ENCODE results near the gene PLAGL1. TPM values are rescaled to one million over a fixed set of nuclear protein-coding genes. Genes with fewer than 3 reads are reported as not detected.
"Not testable (repeated sequence)": the region's sequence is repeated elsewhere in the genome, so short reads cannot be mapped to it uniquely, and the experiment has no call there.

Gene PLAGL1
- total RNA-seq, 1 donor from 2014 or later = 103 TPM

DNA sequence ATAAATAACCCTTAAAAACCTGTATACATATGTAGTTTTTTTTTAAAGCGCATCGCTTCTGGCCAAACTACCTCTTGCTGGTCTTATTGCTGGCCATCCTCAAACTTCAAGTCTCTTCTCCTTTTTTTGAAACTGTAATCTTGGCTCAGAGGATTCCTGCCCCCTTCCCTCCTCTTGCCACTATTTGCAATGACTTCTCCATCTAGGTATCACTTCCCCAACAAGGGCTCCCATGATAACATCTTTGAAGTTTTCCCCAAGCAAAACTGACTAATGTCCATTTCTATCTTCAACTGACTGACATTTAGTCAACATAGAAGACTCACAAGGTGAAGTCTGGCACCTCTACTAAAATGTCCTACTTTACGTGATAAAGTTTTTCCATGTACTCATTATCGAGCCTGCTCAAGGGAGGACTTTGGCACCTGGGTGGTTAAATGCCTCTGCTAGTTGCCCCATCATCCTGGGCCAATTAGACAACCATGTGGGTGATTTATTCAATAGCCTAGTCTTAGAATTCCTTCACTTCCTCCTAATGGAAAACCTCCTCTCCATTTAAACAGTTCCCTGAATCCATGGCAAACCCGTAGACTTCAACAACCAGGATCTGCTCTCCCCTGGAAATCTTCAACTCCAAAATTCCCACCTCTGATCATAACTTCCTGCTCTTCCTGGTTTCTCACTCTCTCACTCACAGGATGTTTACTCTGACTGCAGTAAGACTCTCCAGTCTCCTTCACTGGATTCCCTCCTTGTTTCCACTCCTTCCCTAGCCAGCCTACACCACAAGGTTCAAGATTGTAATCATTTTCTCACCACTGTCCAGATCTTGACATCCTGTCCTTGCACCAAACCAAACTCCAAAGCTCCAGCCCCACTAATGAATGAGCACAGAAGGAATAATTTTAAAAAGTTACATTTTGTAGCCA is 9.4 kb upstream of the PLAGL1 start:
- Mint-ChIP-seq H3K4me3 (ENCODE audit: unreplicated experiment) (no peak overlapping the region), H3K4me1 (ENCODE audit: unreplicated experiment) (peaks cover 9% of the 10 kb centered on the region), H3K9me3 (ENCODE audit: unreplicated experiment) (peaks cover 4% of the 10 kb centered on the region), H3K27ac (ENCODE audit: unreplicated experiment) (no peak overlapping the region), H3K36me3 (ENCODE audit: unreplicated experiment) (no peaks in the 10 kb centered on the region), H3K27me3 (ENCODE audit: unreplicated experiment) (peaks cover 52% of the 10 kb centered on the region)
- DNase-seq (ENCODE audit: extremely low spot score, unreplicated experiment) = no peak
- TF ChIP-seq, protein P1, sequence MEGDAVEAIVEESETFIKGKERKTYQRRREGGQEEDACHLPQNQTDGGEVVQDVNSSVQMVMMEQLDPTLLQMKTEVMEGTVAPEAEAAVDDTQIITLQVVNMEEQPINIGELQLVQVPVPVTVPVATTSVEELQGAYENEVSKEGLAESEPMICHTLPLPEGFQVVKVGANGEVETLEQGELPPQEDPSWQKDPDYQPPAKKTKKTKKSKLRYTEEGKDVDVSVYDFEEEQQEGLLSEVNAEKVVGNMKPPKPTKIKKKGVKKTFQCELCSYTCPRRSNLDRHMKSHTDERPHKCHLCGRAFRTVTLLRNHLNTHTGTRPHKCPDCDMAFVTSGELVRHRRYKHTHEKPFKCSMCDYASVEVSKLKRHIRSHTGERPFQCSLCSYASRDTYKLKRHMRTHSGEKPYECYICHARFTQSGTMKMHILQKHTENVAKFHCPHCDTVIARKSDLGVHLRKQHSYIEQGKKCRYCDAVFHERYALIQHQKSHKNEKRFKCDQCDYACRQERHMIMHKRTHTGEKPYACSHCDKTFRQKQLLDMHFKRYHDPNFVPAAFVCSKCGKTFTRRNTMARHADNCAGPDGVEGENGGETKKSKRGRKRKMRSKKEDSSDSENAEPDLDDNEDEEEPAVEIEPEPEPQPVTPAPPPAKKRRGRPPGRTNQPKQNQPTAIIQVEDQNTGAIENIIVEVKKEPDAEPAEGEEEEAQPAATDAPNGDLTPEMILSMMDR (IDR thresholded peaks at IDR 0.05) = no peak

DNA sequence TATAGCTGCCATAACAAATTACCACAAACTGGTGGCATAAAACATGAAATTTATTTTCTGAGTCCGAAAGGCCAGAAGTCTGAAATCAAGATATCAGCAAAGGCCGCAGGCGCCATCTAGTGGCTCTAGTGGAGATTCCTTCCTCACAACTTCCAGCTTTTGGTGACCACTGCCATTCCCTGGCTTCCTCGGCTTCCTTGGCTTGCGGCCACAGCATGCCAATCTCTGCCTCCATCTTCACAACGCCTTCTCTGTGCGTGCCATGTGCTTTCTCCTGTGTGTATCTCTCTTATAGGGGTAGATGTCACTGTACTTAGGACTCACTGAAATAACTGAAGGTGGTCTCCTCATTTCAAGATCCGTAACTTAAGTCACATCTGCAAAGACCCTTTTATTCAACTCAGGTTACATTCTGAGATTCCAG is 5.4 kb upstream of the PLAGL1 start:
- Mint-ChIP-seq H3K36me3 (ENCODE audit: unreplicated experiment) (peaks cover 4% of the 10 kb centered on the region), H3K27me3 (ENCODE audit: unreplicated experiment) (peaks cover 37% of the 10 kb centered on the region), H3K9me3 (ENCODE audit: unreplicated experiment) (peaks cover 4% of the 10 kb centered on the region), H3K27ac (ENCODE audit: unreplicated experiment) (no peak overlapping the region), H3K4me1 (ENCODE audit: unreplicated experiment) (peaks cover 10% of the 10 kb centered on the region), H3K4me3 (ENCODE audit: unreplicated experiment) (no peak overlapping the region)
- TF ChIP-seq, protein P1 (IDR thresholded peaks at IDR 0.05) = peak; percentile 94
- peak; percentile 90 for DNase-seq (ENCODE audit: extremely low spot score, unreplicated experiment)

DNA sequence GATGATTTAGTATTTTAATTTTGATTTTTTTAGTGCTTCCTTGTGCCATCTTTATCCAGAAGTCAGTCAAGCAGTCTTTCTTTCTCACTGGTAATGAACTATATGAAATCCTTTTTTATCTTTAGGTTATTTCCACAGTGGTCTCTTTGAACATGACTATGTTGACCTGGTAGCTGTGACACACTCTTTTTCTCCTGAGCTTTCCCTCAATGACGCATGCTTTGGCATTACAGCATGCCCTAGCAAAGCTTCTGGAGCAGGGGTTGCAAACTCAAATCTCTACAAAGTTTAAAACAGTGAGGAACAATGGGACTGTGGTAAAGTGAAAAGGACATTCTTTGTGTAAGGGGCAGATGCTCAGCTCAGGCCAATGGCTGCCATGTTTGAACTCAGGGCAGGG is 4.5 kb upstream of the PLAGL1 start:
- Mint-ChIP-seq H3K36me3 (ENCODE audit: unreplicated experiment) (peaks cover 4% of the 10 kb centered on the region), H3K27ac (ENCODE audit: unreplicated experiment) (no peak overlapping the region), H3K9me3 (ENCODE audit: unreplicated experiment) (peaks cover 4% of the 10 kb centered on the region), H3K4me3 (ENCODE audit: unreplicated experiment) (no peak overlapping the region), H3K27me3 (ENCODE audit: unreplicated experiment) (peaks cover 30% of the 10 kb centered on the region), H3K4me1 (ENCODE audit: unreplicated experiment) (peaks cover 10% of the 10 kb centered on the region)
- DNase-seq (ENCODE audit: extremely low spot score, unreplicated experiment) = no peak
- TF ChIP-seq, protein P1 (IDR thresholded peaks at IDR 0.05) = no peak

DNA sequence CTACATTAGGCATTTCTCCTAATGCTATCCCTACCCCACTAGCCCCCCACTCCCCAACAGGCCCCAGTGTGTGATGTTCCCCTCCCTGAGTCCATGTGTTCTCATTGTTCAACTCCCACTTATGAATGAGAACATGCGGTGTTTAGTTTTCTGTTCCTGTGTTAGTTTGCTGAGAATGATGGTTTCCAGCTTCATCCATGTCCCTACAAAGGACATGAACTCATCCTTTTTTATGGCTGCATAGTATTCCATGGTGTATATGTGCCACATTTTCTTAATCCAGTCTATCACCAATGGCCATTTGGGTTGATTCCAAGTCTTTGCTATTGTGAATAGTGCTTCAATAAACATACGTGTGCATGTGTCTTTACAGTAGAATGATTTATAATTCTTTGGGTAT is 1.6 kb upstream of the PLAGL1 start:
- H3K27me3 Mint-ChIP-seq (ENCODE audit: unreplicated experiment); DNase-seq (ENCODE audit: extremely low spot score, unreplicated experiment); H3K4me3 Mint-ChIP-seq (ENCODE audit: unreplicated experiment); H3K9me3 Mint-ChIP-seq (ENCODE audit: unreplicated experiment); H3K27ac Mint-ChIP-seq (ENCODE audit: unreplicated experiment); H3K36me3 Mint-ChIP-seq (ENCODE audit: unreplicated experiment): not testable (repeated sequence)
- peaks cover 20% of the 10 kb centered on the region for H3K4me1 Mint-ChIP-seq (ENCODE audit: unreplicated experiment)

DNA sequence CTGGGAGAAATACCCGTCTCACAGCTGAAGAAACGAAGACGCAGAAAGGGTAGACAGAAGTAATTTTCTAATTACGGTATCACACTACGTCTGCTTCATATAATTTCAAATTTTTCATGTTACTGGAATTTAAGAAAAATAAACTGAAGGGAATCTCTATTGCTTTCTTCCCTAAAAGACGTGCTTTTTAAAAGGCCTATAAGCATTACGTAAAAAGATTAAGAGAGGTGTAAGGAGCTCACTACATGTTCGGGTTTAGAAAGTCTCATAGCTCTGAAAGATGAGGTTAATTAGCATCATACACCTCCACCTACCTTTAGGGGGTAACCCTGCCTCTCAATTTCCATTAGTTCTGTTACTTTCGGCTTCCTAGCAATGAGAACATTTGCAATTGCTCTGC is 787 bp upstream of the PLAGL1 start:
- Mint-ChIP-seq H3K4me3 (ENCODE audit: unreplicated experiment) (peak overlapping the region; percentile 68), H3K4me1 (ENCODE audit: unreplicated experiment) (peaks cover 23% of the 10 kb centered on the region), H3K27ac (ENCODE audit: unreplicated experiment) (peak overlapping the region; percentile 50), H3K9me3 (ENCODE audit: unreplicated experiment) (peaks cover 4% of the 10 kb centered on the region), H3K36me3 (ENCODE audit: unreplicated experiment) (peaks cover 7% of the 10 kb centered on the region), H3K27me3 (ENCODE audit: unreplicated experiment) (peaks cover 9% of the 10 kb centered on the region)
- TF ChIP-seq, protein P1 (IDR thresholded peaks at IDR 0.05) = no peak
- no peak for DNase-seq (ENCODE audit: extremely low spot score, unreplicated experiment)
